NOMO-1 treated with dmso at 0.1 percent for 144 hours (cell line): ENCODE data around the gene OPN1MW.
"Not testable (repeated sequence)": the region's sequence is repeated elsewhere in the genome, so short reads cannot be mapped to it uniquely, and the experiment has no call there.

Experiments
- DNase-seq: peaks from one replicate; lab custom pipeline; 2025; ENCODE audit not compliant: unreplicated experiment; lab: John Stamatoyannopoulos, UW

Gene OPN1MW

DNA sequence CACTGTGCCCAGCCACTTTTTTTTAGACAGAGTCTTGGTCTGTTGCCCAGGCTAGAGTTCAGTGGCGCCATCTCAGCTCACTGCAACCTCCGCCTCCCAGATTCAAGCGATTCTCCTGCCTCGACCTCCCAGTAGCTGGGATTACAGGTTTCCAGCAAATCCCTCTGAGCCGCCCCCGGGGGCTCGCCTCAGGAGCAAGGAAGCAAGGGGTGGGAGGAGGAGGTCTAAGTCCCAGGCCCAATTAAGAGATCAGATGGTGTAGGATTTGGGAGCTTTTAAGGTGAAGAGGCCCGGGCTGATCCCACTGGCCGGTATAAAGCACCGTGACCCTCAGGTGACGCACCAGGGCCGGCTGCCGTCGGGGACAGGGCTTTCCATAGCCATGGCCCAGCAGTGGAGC is at the start of gene OPN1MW:
Gene OPN1MW (plus strand): TSS at position 301 of the 400 bp plus-strand sequence. CDS start 82 bp downstream, at position 383.
- DNase-seq = not testable (repeated sequence)

DNA sequence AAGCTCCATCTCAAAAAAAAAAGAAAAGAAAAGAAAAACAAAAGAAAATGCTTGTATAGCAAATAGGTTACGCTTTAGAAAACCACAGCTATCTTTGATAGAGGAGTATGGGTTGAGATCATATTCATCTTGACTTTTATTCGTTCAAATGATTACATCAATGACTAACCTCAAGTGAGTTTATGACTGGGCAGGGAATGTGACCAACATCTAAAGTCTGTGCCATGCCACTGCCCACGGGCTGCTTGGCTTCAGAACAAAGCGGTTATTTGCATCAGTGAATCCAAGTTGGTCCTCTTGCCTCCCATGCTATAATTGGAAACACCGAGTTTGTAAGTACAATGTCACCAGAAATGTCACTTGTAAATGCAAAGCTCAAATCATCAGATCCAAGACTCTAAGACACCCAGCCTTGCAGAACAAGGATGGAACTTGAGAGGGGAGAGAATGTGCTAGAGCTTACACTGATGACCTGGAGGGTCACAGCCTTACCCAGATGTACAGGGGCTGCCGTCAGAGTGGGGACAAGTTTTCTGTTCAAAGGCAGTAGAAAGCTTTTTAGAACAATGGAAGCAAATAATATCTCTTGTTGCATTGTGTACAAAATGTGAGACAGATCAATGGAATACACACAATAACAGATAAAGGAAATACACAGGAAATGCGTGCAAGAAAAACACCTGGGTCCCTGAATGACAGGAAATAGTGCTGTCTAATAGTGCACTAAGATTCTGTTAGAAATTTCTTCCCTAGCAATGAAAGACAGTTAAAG is 46.8 kb upstream of the OPN1MW start:
- DNase-seq = no peak

DNA sequence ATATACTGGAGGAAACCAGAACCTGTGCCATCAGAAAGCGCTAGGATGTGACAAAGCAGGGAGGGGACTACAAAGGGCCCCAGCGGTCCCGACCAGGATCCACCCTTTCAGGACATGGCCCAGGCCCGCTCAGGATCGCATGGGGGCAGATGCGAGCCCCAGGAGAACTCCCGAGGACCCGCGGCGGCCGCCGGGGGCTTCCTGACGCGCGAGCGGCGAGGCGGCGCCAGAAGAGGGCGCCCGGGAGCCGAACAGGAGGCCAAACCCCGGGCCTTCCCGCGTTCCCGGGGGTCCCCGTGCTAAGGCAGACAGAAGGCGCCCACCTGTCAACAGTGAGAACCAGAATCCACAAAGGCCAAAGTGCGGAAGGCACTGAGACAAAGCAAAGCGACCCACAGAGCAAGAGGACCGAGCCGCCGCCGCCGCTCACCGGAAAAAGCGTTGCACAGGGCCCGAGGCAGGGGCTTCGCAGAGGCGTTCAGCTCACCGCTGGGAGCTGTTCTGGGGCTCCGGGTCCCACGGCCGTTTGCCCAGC is 45.7 kb upstream of the OPN1MW start:
- DNase-seq = no peak

DNA sequence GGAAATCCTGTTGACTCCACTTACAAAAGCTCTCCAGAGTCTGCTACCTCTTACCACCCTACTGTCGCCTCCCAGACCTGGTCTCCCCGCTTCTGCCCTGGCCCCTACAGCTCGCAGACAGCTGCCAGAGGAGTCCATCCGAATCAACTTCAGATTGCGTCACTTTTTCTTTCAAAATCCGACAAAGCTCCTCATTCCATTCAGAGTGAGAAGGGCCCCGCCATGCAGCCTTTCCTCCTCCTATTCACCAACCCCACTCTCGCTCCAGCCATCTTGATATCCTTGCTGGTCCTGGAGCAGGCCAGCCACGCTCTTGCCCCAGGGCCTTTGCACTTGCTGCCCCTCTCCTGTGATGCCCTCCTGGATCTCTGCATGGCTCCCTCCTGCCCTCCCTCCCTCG is 43.5 kb upstream of the OPN1MW start:
- DNase-seq = no peak

DNA sequence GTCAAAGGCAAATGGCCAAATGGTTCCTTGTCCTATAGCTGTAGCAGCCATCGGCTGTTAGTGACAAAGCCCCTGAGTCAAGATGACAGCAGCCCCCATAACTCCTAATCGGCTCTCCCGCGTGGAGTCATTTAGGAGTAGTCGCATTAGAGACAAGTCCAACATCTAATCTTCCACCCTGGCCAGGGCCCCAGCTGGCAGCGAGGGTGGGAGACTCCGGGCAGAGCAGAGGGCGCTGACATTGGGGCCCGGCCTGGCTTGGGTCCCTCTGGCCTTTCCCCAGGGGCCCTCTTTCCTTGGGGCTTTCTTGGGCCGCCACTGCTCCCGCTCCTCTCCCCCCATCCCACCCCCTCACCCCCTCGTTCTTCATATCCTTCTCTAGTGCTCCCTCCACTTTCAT is 42.2 kb upstream of the OPN1MW start:
- DNase-seq = no peak

DNA sequence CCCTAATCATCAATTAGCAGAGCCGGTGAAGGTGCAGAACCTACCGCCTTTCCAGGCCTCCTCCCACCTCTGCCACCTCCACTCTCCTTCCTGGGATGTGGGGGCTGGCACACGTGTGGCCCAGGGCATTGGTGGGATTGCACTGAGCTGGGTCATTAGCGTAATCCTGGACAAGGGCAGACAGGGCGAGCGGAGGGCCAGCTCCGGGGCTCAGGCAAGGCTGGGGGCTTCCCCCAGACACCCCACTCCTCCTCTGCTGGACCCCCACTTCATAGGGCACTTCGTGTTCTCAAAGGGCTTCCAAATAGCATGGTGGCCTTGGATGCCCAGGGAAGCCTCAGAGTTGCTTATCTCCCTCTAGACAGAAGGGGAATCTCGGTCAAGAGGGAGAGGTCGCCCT is 41.7 kb upstream of the OPN1MW start:
- no peak for DNase-seq

DNA sequence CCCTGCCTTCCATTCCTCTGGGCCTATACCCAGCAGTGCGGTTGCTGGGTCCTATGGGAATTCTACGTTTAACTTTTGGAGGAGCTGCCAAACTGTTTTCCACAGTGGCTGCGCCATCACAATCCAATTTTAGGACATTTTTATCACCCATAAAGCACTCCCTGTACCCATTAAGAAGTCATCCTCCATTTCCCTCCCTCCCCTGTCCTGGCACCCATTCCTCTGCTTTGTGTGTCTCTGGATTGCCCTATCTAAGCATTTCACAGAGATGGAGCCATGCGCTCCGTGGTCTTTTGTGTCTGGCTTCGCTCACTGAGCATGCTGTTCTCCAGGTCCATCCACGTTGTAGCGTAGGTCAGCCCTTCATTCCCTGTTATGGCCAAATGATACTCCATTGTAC is 40.0 kb upstream of the OPN1MW start:
- DNase-seq = no peak

DNA sequence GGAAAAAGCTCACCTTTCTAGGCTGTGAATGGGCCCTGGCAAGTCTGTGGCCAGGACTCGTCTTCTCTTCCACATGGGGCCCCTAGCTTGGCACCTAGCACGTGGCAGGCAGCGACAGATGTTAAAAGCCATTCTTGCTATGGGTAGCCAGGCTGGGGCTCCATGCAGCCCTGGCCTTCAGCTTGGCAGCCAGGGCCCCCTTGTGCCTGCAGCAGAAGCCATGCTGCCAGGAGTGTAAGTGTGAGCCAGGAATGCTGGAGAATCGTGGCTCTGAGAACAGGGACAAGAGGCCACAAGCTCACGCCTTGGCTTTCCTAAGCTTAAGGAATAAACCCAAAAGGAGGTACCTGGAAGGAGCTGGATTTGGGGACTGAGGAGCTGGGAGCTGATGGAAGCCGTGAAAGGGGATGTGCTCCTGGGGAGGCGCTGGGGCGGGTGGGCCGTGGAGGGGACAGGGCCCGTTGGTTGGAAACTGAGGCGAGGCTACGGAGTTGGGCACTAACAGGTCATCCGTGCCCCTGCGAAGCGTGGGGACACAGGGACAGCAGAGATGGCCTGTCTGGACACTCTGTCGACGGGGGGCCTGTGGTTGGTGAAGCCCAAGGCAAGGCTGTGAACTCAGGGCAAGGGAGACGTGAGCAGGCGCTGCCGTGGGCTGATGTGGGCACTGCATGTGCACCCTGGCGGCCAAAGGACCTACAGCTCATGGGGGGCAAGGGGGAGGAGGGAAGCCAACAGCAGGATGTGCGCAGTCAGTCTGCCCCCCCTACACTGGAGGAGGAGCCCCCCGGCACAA is 39.2 kb upstream of the OPN1MW start:
- DNase-seq = no peak

DNA sequence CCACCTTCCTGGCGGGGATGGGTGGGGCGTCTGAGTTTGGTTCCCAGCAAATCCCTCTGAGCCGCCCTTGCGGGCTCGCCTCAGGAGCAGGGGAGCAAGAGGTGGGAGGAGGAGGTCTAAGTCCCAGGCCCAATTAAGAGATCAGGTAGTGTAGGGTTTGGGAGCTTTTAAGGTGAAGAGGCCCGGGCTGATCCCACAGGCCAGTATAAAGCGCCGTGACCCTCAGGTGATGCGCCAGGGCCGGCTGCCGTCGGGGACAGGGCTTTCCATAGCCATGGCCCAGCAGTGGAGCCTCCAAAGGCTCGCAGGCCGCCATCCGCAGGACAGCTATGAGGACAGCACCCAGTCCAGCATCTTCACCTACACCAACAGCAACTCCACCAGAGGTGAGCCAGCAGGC is 38.4 kb upstream of the OPN1MW start, which contains the start of gene OPN1LW:
Gene OPN1LW (plus strand): TSS at position 234 of the 400 bp plus-strand sequence. CDS start 41 bp downstream, at position 275.
- DNase-seq = not testable (repeated sequence)

DNA sequence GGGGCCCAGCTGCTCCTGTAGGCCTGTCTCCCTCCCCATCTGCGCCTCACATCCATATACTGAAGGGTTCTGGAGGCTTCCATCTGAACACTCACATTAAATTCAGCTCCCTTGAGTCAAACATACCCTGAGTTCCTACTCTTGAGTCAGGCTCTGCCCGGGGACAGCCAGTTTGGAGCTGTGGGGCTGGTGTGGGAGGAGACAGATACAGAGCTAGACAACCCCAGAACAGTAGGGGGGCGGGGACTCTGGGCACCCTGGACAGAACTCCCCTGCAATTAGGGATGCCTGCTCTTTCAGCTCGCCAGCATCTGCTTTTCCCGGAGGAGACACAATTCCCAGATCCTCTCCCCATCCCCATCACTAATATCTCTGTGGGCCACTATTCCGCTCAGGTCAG is 31.4 kb upstream of the OPN1MW start:
- not testable (repeated sequence) for DNase-seq

DNA sequence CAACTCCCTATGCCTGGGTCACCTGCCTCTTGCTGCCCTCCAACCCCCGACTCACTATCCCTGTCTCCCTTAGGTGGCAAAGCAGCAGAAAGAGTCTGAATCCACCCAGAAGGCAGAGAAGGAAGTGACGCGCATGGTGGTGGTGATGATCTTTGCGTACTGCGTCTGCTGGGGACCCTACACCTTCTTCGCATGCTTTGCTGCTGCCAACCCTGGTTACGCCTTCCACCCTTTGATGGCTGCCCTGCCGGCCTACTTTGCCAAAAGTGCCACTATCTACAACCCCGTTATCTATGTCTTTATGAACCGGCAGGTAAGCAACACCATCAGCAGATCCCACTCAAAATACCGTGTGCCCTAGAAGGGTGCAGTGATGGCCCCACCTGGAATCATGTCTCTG is 26.2 kb upstream of the OPN1MW start:
- not testable (repeated sequence) for DNase-seq

DNA sequence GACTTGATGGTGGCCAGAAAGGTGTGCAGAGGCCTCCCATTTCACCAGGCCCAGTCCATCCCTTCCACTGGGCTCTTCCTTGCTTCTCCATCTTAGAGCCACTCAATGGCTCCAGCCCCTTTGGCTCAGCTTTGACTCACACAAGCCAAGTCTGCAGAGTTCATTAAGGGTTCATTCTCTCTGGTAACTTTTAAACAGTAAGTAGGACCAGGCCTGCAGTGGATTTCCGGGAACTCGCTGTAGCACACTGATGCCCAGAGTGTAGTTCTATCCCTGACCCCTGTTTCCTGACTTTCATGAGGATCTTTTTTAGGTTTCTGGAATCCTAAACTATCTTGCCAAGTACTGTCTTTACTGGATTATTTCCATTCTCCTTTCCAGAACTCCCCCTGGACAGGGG is 25.2 kb upstream of the OPN1MW start:
- DNase-seq = not testable (repeated sequence)

DNA sequence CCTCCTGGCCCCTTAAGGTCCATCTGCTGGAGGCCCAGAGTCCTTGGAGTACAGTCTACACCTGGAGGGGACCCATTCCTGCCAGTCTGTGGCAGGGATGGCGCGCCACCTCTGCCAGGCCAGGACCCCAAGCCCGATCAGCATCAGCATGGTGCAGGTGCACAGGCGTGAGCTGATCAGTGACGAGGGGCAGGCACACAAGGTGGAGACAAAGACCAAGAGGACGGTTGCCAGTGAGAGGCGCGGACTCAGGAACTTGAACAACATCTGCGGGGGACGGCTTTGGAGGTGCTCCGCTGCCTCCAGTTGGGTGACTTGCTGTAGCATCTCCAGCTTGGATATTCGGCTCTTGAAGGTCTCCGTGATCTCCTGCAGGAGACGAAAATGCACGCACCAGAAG is 23.1 kb upstream of the OPN1MW start:
- DNase-seq = not testable (repeated sequence)

DNA sequence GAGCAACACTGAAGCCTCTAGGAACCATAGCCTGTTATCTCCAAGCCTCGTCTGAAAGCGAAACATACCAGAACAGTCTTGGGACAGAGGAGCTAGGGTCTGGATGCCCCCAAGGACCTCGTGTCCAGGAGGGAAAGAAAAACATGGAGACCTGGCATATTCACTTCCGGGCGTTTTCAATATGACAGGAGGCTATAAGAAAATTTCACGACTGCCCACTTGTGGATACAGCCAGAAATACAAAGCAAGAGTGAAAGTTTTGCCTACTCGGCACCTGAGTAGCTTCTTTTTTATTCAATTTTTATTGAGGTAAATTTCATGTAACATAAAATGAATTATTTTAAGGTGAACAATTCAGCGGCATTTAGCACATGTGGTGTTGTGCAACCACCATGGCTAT is 17.5 kb upstream of the OPN1MW start:
- not testable (repeated sequence) for DNase-seq

DNA sequence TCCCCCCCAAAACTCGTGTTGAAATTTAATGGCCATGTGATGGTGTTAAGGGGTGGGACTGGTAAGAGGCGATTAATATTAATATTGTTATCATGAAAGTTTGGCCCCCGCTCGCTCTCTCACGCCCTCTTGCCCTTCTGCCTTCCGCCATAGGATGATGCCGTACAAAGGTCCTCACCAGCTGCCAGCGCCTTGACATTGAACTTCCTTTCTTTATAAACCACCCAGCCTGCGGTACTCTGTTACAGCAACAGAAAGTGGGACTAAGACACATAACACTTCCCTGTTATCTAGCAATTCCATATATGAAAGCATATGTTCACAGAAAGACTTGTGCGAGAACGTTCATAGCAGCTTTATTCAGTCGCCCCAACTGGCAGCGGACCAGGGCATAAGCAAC is 14.0 kb upstream of the OPN1MW start:
- DNase-seq = not testable (repeated sequence)

DNA sequence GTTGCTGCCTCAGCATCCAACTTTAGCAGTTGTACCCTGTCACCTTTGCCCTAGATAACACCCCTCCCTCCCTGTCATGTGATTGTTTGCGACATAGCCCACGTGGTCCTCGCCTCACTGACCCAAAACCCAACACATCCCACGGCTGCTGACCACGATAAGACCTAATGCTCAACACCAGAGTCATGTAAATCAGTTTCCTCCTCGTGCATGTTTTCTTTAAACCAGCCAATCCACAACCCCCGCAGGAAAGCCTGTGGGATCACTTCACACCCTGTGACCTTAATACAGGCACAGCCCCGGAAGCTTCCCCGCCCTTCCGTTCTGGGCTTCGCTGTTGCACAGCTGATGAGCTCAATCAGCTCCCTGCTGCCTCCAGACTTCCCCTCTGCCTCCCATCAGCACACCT is 9.9 kb upstream of the OPN1MW start:
- DNase-seq = not testable (repeated sequence)

DNA sequence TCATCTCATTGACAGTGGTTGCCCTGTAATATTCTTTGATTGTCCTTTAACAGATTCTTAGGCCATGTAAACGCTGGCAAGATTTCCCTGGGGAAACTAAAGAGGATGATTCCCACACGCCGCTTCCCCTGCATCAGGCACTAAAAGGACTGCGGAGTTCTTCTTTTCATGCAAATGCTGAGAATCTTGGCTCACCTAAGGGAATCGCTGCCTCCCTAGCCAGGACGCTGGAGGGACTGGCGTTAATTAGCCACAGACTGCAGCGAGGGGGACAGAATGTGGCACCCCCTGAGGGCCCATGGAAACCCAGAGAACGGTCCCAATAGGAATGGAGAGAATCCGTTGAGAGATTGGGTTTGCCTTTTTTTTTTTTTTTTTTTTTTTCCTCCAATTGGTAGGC is 8.0 kb upstream of the OPN1MW start:
- not testable (repeated sequence) for DNase-seq

DNA sequence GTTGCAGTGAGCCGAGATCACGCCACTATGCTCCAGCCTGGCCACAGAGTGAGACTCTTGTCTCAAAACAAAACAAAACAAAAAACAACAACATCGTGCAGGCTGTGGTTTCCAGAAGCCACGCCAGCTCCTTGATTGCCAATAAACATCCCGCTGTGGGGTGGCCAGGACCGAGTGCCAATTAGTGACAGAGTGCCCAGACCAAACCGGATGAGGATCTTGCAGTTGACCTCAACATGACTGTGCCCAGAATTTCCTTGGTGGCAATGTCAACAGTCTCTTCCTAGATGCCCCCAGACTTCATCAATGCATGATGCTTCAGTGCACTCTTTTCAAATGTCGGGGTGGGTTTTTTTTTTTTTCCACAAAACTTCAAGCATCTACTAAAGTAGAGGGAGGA is 1.4 kb downstream of the OPN1MW start:
- DNase-seq = not testable (repeated sequence)

DNA sequence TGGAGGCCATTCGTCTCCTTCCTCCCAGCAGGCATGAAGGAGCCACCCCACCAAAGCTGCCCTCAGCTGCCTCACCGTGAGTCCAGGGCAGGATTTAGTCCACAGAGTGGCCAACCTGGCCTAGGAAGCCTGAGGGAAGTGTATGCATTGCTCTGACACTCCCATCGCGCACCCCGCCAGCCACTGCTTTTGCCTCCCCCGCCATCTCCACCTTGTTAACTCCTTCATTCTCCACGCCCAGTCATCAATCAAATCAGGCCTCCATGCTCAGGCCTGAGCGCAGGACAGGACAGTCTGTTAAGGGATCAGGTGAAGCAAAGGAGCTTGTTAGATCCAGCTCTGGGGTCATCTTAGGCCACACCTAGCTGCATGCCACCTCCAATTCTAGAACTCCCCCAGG is 10.4 kb downstream of the OPN1MW start:
- not testable (repeated sequence) for DNase-seq

DNA sequence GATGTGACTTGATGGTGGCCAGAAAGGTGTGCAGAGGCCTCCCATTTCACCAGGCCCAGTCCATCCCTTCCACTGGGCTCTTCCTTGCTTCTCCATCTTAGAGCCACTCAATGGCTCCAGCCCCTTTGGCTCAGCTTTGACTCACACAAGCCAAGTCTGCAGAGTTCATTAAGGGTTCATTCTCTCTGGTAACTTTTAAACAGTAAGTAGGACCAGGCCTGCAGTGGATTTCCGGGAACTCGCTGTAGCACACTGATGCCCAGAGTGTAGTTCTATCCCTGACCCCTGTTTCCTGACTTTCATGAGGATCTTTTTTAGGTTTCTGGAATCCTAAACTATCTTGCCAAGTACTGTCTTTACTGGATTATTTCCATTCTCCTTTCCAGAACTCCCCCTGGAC is 11.9 kb downstream of the OPN1MW start:
- DNase-seq = not testable (repeated sequence)

DNA sequence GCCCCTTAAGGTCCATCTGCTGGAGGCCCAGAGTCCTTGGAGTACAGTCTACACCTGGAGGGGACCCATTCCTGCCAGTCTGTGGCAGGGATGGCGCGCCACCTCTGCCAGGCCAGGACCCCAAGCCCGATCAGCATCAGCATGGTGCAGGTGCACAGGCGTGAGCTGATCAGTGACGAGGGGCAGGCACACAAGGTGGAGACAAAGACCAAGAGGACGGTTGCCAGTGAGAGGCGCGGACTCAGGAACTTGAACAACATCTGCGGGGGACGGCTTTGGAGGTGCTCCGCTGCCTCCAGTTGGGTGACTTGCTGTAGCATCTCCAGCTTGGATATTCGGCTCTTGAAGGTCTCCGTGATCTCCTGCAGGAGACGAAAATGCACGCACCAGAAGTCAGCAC is 14.1 kb downstream of the OPN1MW start:
- not testable (repeated sequence) for DNase-seq
